GM18907 (cell line): ENCODE measurements around the gene LY86.
A peak's percentile ranks its signal among the peaks of the same experiment; 100 is the strongest.

Experiments
- ATAC-seq: cut with Tn5 transposase; IDR thresholded peaks from one replicate; pipeline ENCODE4 v1.9.1; 2021; ENCODE audit warnings: mild to moderate bottlenecking, moderate library complexity; ENCODE audit not compliant: unreplicated experiment

Gene LY86

DNA sequence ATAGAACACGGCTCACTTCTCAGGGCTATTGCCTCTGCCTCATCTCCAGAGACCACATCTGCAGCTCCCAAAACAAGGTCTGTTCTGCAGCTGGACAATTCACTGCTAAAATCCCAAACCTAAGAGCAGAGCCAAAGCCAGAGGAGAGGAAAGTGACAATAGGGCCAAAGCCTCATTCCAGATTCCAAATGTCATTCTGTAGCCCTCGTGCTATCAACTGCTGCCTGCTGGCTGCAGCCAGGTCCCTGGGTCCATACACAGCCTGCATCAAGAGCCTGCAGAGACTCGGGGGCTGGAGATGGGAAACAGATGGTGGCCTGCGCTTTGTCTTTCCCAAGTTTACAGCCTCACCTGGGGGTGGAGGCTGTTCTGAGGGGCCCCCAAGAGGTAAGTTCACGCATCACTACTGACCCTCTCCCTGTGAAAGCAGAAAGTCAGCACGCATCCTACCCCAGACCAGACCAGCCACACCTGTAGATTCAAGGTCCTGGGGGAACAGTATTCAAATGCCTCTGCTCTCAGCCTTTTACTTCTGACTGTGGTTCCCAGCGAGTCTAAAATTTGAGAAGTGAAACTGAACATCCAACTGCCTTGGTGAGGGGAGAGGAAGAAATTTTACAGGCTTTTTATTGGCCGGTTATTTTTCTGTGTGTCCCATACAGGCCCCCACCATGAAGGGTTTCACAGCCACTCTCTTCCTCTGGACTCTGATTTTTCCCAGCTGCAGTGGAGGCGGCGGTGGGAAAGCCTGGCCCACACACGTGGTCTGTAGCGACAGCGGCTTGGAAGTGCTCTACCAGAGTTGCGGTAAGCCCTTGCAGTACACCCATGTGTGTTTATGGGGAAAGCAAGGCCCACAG, at the start of gene LY86:
Gene LY86 (plus strand): TSS at position 657 of the 860 bp plus-strand sequence. CDS start 15 bp downstream, at position 672.
- ATAC-seq, result peak; percentile 63

DNA sequence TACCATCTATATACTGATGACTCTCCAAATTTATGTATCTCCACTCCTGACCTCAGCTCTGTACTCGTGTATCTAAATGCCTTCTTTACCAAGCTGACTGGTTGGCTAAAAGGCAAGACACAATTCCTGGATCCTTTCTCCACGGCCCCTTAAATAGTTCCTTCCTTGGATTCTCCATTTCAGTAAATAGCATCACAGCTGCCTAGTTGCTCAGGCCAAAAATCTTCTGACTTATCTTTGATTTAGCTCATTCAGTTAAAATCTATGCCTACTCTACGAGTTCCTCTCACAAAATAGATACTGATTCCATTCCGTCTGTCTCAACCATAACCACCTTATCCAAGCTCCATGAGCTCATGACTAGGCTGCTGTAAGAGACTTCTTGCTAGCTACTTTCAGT, 49.5 kb upstream of the LY86 start:
- ATAC-seq, result no peak

DNA sequence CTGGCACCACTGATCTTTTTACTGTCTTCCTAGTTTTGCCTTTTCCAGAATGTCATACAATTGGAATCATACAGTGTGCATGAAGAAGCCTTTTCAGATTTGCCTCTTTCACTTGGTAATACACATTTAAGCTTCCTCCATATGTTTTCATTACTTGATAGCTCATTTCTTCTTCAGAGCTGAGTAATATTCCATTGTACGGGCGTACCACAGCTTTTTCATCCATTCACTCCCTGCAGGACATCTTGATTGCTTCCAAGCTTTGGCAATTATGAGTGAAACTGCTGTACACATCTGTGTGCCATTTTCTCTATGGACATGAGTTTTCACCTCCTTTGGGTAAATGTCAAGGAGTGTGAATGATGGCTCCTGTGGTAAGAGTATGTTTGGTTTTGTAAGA, 46.2 kb upstream of the LY86 start:
- no peak for ATAC-seq

DNA sequence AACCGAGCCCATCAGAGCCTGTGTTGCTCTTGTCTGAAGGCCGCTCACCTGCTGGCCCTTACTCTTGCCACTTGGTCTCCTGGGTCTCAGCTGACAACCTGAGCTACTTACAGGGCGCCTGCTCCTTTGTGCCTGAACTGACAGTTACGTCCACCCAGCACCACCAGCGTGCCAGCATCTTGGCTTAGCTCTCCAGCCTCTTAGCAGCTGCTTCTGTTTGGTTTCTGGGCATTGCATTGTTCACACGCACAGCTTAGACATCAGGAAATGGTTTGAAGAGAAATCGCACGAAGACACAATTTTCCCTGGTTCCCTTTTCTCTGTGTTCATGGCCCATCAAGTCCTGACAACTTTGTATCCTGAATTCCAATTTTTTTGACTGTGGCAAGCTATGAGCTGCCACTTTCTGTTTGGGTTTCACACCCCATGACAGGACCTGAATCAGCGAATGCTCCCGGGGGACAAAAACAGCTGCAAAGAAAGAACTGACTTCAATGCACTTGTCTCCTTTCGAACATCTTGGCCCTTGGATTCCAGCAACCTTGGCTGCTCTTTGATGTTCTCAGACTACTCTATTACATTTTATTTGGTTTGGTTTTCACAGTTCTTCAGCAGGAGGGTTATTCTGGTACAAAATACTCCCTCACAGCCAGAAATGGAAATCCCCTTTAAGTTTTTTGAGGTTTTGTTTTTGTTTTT, 45.2 kb upstream of the LY86 start:
- ATAC-seq, result no peak

DNA sequence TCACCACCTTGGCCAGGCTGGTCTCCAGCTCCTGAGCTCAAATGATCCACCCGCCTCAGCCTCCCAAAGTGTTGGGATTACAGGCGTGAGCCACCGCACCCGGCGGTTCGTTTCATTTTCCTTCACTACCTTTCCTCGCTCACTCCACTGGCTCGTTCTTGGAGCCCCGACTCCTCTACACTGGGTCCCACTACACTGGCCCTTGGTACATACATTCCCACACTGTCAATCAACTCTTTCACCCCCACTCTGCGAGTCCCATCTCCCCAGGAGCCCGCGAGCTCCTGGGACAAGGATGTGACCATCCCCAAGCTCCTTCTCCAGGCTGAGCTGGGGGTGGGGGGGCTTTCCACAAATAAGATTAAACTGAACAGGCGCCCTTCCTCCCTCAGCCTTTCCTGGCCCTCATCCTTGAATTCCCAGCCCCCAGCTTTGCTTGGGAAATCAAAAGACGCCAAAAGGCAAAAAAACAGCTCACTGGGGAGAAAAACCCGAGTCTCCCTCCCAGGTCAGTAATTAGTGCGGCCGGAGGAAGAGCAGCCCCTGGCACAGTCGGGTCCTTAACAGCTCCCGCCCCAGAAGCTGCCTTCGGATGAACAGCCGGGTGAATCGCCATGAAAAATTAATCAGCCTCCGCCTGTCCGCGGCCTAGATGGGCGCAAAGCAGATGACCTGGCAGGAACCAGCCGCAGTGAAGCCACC, 42.8 kb upstream of the LY86 start:
- ATAC-seq, result peak; percentile 17

DNA sequence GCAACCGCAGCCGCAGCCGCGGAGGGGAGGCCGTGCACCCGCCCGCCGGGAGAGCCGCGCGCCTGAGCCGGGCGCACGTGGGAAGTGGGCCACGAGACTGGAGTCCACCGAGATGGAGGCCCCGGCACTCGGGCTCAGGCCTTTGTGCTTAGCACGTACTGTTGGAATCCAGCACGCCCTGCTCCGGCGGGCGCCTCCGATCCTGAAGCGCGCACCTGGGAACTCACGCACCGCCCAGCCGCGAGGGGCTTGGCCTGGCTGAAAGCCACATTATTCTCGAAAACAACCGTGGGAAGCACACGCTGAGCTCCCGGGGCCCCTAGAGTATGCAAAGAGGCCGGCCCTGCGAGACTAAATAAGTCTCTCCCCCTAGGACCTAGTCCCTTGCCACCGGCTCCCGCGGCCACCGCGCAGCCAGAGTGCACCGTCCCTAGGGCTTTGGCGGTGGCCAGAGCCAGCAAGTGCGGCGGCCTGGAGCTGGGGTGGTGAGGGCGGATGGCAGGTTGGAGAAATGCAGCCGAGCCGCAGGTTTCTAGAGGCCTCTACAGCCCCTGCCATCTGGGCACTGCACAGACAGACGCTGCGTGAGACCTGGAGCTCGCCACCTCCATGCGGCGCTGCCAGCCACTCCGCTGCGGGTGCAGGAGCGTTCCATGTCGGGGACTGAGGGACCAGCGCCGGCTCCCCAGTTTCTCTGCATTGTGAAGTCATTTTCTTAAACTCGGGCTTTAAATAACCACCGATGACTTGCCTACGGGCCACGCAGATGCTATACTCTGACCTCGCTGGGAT, 42.0 kb upstream of the LY86 start:
- ATAC-seq, result peak; percentile 53

DNA sequence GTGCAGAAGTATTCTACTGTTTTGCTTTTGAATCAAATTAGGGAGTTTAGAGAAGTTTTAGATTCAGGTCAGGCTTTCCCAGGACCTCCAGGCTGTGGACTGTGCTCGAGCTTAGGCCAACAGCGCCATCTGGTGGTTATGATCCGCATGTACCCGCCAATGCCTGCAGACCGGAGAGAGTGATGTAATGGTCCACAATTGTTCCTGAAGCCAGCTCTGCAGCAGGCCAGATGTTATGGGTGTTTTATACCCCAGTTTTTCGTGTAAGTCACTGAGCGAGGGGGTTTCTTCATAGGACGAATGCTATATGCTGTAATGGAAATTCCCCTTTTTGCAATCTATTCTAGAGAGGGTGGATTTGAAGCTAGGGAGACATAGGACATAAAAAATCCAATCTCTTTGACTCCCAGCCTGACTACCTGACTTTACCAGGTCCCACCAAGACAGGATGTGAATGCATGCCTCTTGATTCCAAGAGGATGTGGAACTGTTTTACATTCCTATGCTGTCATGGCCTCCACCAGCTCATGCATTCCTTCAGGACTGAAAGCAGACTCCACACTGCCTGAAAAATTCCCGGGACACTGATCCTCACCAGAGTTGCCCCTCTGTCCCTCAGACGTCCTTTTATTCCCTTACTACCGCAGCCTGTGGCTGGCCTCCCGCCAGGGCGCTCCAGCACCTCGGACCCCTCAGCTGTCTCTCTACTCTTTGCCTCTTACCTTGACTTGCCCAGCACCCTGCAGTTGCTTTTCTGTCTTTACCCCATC, 41.2 kb upstream of the LY86 start:
- ATAC-seq, result peak; percentile 87

DNA sequence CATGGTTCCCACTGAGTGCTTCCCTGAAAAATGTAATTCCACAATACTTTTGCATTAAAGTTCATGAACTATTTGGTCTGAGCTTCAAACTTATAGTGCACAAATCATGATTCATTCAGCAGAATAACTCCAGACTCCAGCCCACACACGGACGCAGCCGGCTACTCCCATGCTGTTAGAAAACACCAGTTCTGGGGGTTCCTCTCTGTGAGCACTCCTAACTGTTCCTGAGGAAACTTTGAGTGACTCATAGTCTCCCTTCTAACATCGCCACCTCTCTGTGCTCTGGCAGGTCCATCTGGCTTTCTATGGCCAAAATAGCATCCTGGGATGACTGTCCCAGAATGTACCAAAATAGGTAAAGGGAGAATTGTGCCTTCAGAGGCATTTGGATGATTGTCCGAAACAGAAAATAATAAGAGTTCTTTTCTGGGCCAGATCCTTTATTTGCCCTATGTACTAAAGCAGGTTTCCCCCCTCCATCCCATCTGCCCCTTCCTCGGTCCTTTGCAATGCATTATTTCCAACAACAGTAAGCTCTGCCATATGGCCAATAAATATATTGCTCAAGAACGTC, 32.3 kb upstream of the LY86 start:
- no peak for ATAC-seq

DNA sequence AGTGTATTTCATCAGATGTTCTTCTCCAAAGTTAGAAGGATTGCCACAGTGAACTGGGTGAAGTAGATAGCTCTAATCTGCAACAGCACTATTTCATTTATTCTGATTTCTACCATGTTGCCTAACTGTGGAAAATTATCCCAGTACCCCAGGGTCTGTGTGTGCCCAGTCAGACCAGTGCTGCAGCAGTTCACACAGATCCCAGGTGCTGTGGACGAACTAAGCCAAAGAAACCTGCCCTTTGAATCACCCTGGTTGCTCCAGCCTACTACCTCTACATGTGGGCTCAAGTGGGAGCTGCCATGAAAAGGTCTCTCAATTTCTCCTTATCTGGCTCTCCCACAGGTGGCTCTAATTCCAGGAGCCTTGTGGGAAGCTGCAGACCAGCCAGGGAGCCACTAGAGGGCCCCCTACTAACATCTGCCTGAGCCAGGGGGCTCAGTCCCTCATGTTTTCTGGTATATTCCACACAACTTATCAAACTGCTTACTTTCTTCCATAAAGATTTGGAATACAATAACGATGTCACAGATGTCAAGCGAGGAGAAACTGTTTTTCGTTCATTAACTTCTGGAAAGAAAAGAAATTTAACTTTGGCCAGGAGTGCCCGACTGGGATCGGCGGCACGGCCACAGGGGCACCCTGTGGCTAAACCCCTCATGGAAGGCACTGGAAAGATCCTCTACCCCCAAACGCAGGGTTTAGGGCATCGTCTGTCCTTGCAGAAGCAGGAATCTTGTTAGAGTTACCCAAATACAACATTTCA, 31.6 kb upstream of the LY86 start:
- ATAC-seq, result peak; percentile 49

DNA sequence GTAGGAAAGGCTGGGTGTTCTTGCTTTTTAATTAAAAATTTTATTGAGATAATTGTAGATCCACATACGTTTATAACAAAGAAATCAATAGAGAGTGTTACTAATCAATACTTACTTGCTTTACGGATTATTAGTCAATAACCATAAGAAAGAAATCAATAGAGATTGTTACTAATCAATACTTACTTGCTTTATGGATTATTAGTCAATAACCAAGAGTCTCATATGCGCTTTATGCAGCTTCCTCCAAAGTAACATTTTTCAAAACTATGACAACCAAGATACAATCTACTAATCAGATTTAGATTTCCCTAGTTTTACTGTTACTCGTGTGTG, 31.0 kb upstream of the LY86 start:
- no peak for ATAC-seq

DNA sequence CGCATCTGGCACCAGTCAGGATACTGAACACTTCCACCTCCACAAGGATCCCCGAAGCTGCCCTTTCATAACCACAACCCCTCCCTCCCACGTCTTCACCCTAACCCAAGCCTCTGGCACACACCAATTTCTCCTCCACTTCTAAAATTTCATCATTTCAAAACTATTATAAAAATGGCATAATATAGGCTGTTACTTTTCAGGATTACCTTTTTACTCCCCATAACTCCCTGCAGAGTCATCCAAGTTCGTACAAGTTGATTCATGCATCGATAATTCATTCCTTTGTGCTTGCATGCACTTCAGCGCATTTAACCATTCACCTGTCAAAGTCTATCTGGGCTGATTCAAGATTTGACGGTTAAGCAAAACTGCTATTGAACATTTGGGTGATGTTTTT, 30.6 kb upstream of the LY86 start:
- ATAC-seq, result no peak

DNA sequence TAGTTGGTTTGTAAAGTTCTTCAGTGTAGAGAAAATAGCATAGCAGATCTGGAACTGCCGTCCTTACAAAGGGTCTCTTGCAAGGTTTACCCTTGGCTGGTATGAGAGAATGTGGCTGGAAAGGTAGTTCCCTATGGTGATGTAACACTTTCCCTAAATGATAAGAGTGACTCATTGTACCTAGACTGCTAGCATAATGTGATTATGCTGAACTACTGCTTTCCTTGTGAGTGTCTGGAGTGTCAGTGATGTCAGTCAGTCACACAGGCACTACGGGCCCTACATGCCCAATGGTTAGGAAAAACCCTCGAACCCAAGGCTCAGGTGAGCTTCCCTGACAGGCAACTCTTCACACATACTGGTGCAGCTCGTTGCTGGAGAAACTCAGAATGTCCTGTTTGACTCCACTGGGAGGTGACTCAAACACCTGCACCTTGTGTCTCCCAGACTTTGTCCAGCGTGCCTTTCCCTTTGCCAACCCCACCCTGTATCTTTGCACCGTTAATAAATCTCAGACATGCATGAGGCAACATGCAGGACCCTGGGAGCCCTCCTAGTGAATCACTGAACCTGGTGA, 28.4 kb upstream of the LY86 start:
- ATAC-seq, result peak; percentile 50

DNA sequence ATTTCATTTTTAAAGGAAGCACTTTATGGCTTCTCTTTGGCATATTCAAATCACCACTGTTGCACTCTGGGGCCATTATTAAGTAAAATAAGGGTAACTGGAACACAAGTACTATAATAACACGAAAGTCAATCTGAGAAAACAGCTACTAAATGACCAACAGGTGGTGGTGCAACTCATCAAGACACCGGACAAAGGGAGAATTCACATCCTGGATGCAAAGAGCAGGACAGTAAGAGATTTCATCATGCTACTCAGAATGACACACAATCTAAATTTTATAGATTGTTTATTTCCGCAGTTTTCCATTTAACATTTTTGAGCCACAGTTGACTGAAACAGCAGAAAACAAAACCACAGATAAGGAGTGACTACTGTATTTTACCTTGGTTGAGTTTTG, 27.6 kb upstream of the LY86 start:
- ATAC-seq, result no peak

DNA sequence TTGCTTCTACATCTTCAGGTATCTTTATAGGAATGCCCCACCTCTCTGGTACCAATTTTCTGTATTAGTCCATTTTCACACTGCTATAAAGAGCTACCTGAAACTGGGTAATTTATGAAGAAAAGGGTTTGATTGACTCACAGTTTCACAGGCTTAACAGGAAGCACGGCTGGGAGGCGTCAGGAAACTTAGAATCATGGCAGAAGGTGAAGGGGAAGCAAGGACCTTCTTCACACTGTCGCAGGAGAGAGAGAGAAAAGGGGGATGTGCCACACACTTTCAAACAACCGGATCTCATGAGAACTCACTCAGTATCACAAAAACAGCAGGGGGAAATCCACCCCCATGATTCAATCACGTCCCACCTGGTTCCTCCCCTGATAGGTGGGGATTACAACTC, 24.4 kb upstream of the LY86 start:
- ATAC-seq, result no peak

DNA sequence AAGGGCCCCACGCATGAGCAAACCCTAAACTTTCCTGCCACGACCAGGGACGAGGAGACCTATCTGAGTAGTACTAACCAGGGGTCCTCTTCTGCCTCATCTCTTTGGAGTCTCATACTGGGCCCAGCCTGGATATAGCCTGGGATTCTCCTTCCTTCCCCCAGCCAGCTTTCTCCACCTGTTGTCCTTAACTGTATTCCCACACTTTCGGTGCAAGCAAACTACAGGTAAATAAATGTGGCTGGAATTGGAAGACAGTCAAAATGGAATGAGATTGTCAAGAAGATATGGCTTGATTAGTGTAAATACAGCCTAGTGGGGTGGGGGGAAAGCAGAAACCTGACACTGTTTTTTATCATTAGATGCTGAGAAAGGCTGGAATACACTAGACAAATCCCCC, 23.5 kb upstream of the LY86 start:
- ATAC-seq, result no peak

DNA sequence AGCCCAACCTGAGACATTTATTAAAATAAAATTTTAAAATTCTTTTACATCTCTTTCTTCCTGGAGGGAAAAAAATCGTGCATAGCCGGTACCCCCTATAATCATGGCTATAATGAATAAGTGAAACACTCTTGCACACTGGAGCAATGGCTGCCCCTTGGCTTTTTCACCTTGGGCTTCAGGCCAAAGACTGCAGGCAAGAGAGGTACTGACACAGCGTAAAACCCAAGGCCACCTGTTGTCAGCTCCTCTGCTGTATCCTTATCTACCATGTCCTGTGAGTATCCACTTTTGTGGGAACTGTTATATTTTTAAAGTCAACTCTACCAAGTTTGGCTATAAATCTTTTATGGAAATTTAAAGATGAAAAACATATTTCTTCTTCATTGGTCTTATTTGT, 23.0 kb upstream of the LY86 start:
- ATAC-seq, result no peak

DNA sequence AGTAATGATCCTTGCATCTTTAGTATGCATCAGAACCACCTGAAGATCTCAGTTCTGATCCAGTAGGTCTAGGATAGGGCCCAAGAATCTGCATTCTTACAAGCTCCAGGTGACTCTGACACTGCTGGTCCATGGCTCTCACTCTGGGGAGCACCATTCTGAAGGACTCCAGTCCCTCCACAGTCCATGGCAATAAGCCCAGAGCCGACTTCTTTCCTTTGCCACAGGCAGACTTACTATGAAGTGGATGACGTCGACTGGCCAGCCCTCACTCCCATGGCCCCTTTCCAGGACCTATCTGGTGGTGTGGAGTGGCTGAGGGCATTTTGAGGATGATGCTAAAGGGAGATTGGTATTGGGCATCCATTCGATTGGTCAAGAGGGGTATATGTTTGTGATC, 21.8 kb upstream of the LY86 start:
- no peak for ATAC-seq

DNA sequence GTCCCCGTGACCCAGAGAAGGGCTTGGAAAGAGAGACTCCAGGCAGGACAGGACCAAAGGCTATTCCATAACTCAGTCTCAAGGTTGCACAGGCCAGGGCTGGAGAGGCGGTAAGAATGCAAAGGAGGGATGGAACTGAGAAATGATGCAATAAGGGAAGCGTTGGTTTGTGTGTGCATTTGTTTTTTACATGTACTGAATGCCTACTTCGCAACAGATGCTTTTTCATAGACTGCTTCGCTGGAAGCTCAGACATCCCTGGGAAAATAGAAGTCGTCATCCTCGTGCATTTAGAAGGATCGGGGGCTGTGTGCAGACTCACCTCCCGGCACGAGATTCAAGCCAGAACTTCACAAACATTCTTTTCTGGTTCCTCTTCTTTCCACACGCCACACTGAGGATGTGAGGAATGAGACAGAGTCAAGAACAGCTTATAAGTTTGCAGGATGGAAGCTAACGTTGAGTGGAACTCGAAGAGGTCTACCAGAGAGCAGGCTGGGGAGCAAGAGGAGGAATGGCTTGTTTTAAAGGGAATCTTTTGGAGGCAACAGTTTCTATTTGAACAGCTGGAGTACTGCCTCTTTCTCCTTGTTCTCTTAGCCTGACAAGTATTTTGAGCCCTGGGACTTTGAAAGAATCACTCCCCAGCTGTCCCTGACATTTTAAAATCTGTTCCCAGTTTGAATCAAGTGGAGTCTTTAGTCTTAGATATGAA, 19.3 kb upstream of the LY86 start:
- ATAC-seq, result no peak
